GM12878 (cell line): ENCODE data around the gene PPP1R37.

Experiments used
- MXI1 ChIP-seq: fragments of 150-350 bp; IDR thresholded peaks from 2 replicates; pipeline ENCODE4 v1.6.1; 2011; ENCODE audit warnings: low read depth, mild to moderate bottlenecking, inconsistent platforms, low read length, improper control_type of control experiment
- POLR2A ChIP-seq: IDR thresholded peaks from 2 replicates; pipeline ENCODE4 v1.6.1; 2011; ENCODE audit warnings: low read depth, mild to moderate bottlenecking, low read length
- RAD51 ChIP-seq: fragments of 450-650 bp; IDR thresholded peaks from 2 replicates; pipeline ENCODE4 v1.6.1; 2016; ENCODE audit warnings: moderate library complexity, mild to moderate bottlenecking, inconsistent platforms
- TF ChIP-seq, protein P1 (sequence below), 3 experiments: IDR thresholded peaks in 2 of 3; conservative IDR thresholded peaks in 1 of 3; 2 replicates each; pipeline ENCODE4 v1.5.1; 2011; ENCODE audit warnings: low read depth in 3 of 3, low read length in 3 of 3, mild to moderate bottlenecking in 3 of 3, control low read depth in 2 of 3, moderate library complexity in 2 of 3, inconsistent platforms in 1 of 3, mixed read lengths in 1 of 3; ENCODE audit not compliant: control insufficient read depth in 2 of 3, insufficient read depth in 1 of 3; ENCODE audit errors: extremely low read depth in 1 of 3
- TF ChIP-seq, protein P2 (sequence below): fragments of 450-650 bp; IDR thresholded peaks from 2 replicates; pipeline ENCODE4 v1.6.1; 2017; ENCODE audit warnings: borderline replicate concordance

DNA sequence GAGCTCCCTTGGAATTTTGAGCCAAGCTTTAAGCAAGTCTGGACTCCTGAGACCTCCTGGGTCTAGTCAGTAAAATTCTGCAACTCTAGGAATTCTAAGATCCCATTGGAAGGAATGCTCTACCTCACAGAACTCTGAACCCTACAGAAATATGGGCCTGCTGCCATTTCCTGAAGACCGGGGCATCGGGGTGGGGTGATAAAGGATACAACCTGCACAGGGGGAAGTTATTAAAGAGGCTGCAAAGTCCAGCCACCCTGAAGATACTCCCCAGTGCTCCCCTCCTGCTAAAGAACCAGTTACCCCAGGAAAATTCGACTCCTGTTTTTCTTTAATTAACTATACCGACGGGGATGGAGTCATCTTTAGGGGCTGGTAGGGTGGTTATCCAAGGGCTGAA, 2.4 kb upstream of the PPP1R37 start:
- TF ChIP-seq, protein P1, sequence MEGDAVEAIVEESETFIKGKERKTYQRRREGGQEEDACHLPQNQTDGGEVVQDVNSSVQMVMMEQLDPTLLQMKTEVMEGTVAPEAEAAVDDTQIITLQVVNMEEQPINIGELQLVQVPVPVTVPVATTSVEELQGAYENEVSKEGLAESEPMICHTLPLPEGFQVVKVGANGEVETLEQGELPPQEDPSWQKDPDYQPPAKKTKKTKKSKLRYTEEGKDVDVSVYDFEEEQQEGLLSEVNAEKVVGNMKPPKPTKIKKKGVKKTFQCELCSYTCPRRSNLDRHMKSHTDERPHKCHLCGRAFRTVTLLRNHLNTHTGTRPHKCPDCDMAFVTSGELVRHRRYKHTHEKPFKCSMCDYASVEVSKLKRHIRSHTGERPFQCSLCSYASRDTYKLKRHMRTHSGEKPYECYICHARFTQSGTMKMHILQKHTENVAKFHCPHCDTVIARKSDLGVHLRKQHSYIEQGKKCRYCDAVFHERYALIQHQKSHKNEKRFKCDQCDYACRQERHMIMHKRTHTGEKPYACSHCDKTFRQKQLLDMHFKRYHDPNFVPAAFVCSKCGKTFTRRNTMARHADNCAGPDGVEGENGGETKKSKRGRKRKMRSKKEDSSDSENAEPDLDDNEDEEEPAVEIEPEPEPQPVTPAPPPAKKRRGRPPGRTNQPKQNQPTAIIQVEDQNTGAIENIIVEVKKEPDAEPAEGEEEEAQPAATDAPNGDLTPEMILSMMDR (IDR thresholded peaks at IDR 0.05 in 2 of 3, conservative IDR thresholded peaks at IDR 0.05 in 1 of 3; ENCODE audit: control insufficient read depth in 2 of 3, extremely low read depth in 1 of 3, insufficient read depth in 1 of 3, low read depth in 3 of 3, low read length in 3 of 3): no peak
- TF ChIP-seq RAD51: no peak
- no peak for TF ChIP-seq POLR2A
- TF ChIP-seq, protein P2, sequence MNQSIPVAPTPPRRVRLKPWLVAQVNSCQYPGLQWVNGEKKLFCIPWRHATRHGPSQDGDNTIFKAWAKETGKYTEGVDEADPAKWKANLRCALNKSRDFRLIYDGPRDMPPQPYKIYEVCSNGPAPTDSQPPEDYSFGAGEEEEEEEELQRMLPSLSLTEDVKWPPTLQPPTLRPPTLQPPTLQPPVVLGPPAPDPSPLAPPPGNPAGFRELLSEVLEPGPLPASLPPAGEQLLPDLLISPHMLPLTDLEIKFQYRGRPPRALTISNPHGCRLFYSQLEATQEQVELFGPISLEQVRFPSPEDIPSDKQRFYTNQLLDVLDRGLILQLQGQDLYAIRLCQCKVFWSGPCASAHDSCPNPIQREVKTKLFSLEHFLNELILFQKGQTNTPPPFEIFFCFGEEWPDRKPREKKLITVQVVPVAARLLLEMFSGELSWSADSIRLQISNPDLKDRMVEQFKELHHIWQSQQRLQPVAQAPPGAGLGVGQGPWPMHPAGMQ: no peak
- TF ChIP-seq MXI1: no peak
